HL-60 (cell line): Measurements from ENCODE around the gene XKR7.

Experiments used
- GABPA ChIP-seq: IDR thresholded peaks from 2 replicates; pipeline ENCODE4 v1.6.1; 2012; ENCODE audit warnings: low read depth
- POLR2AphosphoS5 ChIP-seq: IDR thresholded peaks from 2 replicates; pipeline ENCODE4 v1.6.1; 2012; ENCODE audit warnings: low read depth
- TF ChIP-seq, protein P1 (sequence below): IDR thresholded peaks from one replicate; pipeline ENCODE4 v1.5.1; 2011; ENCODE audit warnings: low read length, control low read depth, inconsistent platforms; ENCODE audit not compliant: insufficient read depth
- TF ChIP-seq, protein P2 (sequence below): IDR thresholded peaks from 2 replicates; pipeline ENCODE4 v1.6.1; 2012; ENCODE audit warnings: low read depth; ENCODE audit not compliant: insufficient replicate concordance

DNA sequence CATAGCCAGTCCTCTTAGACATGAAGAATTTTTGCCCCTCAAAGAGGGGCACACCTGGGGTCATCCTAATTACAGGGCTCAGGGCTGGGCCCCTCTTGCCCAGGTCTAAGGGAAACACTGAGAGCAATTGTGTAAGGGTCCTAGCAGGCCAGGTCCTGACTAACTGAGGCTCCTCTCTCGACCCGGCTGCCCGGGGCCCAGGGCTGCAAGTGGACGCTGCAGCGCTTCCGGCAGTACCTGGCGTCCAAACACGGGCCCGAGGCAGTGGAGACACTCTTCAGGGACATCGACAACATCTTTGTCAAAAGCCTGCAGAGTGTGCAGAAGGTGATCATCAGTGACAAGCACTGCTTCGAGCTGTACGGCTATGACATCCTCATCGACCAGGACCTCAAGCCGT, 33.5 kb upstream of the XKR7 start:
- TF ChIP-seq, protein P1, sequence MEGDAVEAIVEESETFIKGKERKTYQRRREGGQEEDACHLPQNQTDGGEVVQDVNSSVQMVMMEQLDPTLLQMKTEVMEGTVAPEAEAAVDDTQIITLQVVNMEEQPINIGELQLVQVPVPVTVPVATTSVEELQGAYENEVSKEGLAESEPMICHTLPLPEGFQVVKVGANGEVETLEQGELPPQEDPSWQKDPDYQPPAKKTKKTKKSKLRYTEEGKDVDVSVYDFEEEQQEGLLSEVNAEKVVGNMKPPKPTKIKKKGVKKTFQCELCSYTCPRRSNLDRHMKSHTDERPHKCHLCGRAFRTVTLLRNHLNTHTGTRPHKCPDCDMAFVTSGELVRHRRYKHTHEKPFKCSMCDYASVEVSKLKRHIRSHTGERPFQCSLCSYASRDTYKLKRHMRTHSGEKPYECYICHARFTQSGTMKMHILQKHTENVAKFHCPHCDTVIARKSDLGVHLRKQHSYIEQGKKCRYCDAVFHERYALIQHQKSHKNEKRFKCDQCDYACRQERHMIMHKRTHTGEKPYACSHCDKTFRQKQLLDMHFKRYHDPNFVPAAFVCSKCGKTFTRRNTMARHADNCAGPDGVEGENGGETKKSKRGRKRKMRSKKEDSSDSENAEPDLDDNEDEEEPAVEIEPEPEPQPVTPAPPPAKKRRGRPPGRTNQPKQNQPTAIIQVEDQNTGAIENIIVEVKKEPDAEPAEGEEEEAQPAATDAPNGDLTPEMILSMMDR: no peak
- TF ChIP-seq GABPA (no peak), POLR2AphosphoS5 (no peak)
- TF ChIP-seq, protein P2, sequence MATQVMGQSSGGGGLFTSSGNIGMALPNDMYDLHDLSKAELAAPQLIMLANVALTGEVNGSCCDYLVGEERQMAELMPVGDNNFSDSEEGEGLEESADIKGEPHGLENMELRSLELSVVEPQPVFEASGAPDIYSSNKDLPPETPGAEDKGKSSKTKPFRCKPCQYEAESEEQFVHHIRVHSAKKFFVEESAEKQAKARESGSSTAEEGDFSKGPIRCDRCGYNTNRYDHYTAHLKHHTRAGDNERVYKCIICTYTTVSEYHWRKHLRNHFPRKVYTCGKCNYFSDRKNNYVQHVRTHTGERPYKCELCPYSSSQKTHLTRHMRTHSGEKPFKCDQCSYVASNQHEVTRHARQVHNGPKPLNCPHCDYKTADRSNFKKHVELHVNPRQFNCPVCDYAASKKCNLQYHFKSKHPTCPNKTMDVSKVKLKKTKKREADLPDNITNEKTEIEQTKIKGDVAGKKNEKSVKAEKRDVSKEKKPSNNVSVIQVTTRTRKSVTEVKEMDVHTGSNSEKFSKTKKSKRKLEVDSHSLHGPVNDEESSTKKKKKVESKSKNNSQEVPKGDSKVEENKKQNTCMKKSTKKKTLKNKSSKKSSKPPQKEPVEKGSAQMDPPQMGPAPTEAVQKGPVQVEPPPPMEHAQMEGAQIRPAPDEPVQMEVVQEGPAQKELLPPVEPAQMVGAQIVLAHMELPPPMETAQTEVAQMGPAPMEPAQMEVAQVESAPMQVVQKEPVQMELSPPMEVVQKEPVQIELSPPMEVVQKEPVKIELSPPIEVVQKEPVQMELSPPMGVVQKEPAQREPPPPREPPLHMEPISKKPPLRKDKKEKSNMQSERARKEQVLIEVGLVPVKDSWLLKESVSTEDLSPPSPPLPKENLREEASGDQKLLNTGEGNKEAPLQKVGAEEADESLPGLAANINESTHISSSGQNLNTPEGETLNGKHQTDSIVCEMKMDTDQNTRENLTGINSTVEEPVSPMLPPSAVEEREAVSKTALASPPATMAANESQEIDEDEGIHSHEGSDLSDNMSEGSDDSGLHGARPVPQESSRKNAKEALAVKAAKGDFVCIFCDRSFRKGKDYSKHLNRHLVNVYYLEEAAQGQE: no peak
